Progenitor cell of endocrine pancreas (in vitro differentiated cells): ENCODE measurements around the gene C5orf58. TPM values are rescaled to one million over a fixed set of nuclear protein-coding genes. Genes with fewer than 3 reads are reported as not detected.

ENCODE experiments used
- DNase-seq: peaks from one replicate; pipeline ENCODE4 v3.0.0; 2021; ENCODE audit warnings: low spot score; ENCODE audit not compliant: unreplicated experiment
- H3K27ac Mint-ChIP-seq: 2 replicates; pipeline ENCODE4 v1.8.0; 2021; ENCODE audit warnings: mild to moderate bottlenecking, moderate library complexity, mixed read lengths
- H3K27me3 Mint-ChIP-seq: 2 replicates; pipeline ENCODE4 v1.8.0; 2021; ENCODE audit warnings: mixed read lengths
- H3K36me3 Mint-ChIP-seq: 2 replicates; pipeline ENCODE4 v1.8.0; 2022; ENCODE audit warnings: mixed read lengths; ENCODE audit not compliant: insufficient read depth
- H3K4me1 Mint-ChIP-seq: 2 replicates; pipeline ENCODE4 v1.8.0; 2021; ENCODE audit warnings: low read depth, mixed read lengths
- H3K4me3 Mint-ChIP-seq: 2 replicates; pipeline ENCODE4 v1.8.0; 2021; ENCODE audit warnings: low read depth, mild to moderate bottlenecking, moderate library complexity, mixed read lengths
- H3K9me3 Mint-ChIP-seq: 2 replicates; pipeline ENCODE4 v1.8.0; 2021; ENCODE audit warnings: low read depth, mixed read lengths
- CTCF ChIP-seq: fragments of 200-600 bp; sonication (generic); IDR thresholded peaks from one replicate; pipeline ENCODE4 v1.5.0; 2021; ENCODE audit warnings: antibody characterized with exemption, mild to moderate bottlenecking; ENCODE audit not compliant: unreplicated experiment
- total RNA-seq: library from RNA; stranded (reverse); gene quantifications from 2 replicates; pipeline ENCODE4 v1.2.1, GENCODE V29; 2021

C5orf58 gene
- total RNA-seq, 1 donor from 2014 or later, result not detected

DNA sequence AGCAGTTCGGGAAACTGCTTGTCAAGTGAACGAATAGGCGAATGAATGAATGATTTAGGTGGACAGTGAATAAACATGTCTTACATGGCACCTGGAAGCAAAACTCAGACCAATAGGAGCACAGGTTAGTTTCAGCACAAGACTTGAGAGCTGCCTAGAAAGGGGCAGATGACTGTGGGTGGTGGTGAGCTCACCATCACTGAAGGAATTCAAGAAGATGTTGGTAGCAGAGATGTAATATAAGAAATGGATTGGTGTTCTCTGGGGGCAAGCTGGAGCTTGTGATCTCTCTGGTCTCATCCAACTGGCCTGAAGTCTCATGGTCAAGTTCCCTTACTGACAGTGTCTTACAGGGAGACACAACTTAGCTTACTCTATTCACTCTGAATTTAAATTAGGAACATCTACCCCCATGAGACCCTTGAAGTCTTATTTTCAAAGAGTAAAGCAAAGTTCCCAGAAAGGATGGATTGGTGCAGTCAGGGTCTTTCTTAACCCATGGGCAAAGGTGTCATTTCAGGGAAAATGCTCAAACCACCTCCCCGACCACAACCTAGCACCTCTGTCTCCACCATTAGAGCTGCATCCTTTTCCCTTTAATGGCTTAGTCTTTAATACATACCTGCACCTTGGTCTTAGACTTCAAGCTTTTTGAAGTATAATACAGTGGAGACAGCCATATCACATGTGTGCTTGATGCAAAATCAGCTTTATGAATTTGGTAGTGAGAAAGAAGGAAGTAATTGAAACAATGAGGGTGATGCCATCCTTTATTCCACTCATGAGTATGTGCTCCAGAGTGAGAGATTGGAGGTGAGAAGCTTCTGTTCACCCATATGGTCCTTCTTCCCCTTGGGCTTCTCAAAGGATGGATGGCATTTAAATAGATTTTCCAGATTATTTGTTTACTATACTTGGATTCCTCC, 59.7 kb downstream of the C5orf58 start:
- DNase-seq, result no peak
- no peak overlapping the region for H3K27ac Mint-ChIP-seq
- peaks cover 10% of the 10 kb centered on the region for H3K9me3 Mint-ChIP-seq
- H3K4me3 Mint-ChIP-seq, result no peak overlapping the region
- peaks cover 38% of the 10 kb centered on the region for H3K27me3 Mint-ChIP-seq
- H3K4me1 Mint-ChIP-seq, result no peaks in the 10 kb centered on the region
- no peak for TF ChIP-seq CTCF
- H3K36me3 Mint-ChIP-seq, result no peaks in the 10 kb centered on the region

DNA sequence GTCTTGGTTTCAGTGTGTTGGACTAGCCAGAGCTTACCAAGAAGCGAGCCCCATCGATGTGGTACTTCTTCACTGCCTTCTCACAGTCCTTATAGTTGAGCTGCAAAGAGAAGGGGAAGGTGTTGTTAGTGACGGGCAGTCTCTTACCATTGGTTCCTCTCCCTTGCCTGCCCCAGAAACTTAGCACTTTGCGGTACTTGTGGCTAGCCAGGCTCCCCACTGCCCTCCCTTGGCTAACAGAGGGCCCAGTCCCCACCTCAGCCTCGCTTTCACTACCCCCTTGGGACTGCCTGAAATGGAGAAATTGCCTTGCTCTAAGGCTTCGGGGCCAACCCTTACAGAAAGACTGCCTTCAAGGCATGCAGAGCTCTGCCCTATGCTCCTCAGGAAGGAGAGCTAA, 60.5 kb downstream of the C5orf58 start:
- no peak for DNase-seq
- peaks cover 35% of the 10 kb centered on the region for H3K27me3 Mint-ChIP-seq
- no peak for TF ChIP-seq CTCF

GRCh38 chr5:170294057-170294456, 61.3 kb downstream of the C5orf58 start:
- no peaks in the 10 kb centered on the region for H3K36me3 Mint-ChIP-seq
- no peak overlapping the region for H3K4me3 Mint-ChIP-seq
- peaks cover 10% of the 10 kb centered on the region for H3K9me3 Mint-ChIP-seq

More for the DNA sequence above, 60.5 kb downstream of the C5orf58 start:
- H3K36me3 Mint-ChIP-seq, result no peaks in the 10 kb centered on the region
- no peak overlapping the region for H3K4me3 Mint-ChIP-seq
- H3K9me3 Mint-ChIP-seq, result peaks cover 10% of the 10 kb centered on the region
- no peak overlapping the region for H3K27ac Mint-ChIP-seq
- H3K4me1 Mint-ChIP-seq, result no peaks in the 10 kb centered on the region

DNA sequence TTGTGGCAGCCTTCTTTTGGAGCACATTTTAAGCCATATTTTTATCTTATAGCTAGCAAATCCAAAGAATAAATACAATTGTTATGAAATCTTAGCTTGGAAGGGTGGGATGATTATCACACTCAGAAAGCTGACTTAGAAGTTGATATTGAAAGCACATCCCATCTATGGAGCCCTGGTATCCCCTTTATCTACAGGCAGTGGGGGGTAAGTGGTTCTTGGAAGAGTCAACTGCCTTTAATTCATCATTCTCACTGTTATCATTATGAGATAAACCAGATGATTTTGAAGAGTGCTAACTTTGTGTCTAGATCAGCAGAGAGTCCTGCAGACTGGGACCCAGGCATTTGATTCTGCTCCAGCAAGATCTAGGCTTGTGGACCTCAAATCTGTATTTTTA, 61.8 kb downstream of the C5orf58 start:
- no peak for DNase-seq
- Mint-ChIP-seq H3K4me3 (no peak overlapping the region), H3K36me3 (no peaks in the 10 kb centered on the region), H3K4me1 (no peaks in the 10 kb centered on the region), H3K27me3 (peaks cover 26% of the 10 kb centered on the region), H3K9me3 (peaks cover 9% of the 10 kb centered on the region), H3K27ac (no peak overlapping the region)
- no peak for TF ChIP-seq CTCF

More at GRCh38 chr5:170294057-170294456, 61.3 kb downstream of the C5orf58 start:
- no peak for DNase-seq
- Mint-ChIP-seq H3K4me1 (no peaks in the 10 kb centered on the region), H3K27me3 (peaks cover 30% of the 10 kb centered on the region), H3K27ac (no peak overlapping the region)
- no peak for TF ChIP-seq CTCF

Other genes starting within 250 kb of the C5orf58 start
- gene FOXI1, start 127.1 kb upstream of the C5orf58 start, total RNA-seq, result not detected in 2 replicates
- gene LCP2, start 64.8 kb downstream of the C5orf58 start, total RNA-seq, result not detected in 2 replicates
- gene KCNMB1, start 156.4 kb downstream of the C5orf58 start, total RNA-seq, result not detected in 2 replicates